Osteocyte (in vitro differentiated cells): ENCODE data around the gene DPEP2. TPM values are rescaled to one million over a fixed set of nuclear protein-coding genes. Genes with fewer than 3 reads are reported as not detected.

Experiments used
- DNase-seq: peaks from one replicate; pipeline ENCODE4 v3.0.0; 2021; ENCODE audit warnings: mixed read lengths; ENCODE audit not compliant: unreplicated experiment; ENCODE audit errors: extremely low spot score
- H3K27ac Mint-ChIP-seq: one replicate; pipeline ENCODE4 v1.8.0; 2021; ENCODE audit warnings: mild to moderate bottlenecking, mixed read lengths; ENCODE audit not compliant: unreplicated experiment
- H3K27me3 Mint-ChIP-seq: one replicate; pipeline ENCODE4 v1.8.0; 2021; ENCODE audit warnings: mixed read lengths; ENCODE audit not compliant: unreplicated experiment
- H3K36me3 Mint-ChIP-seq: one replicate; pipeline ENCODE4 v1.8.0; 2021; ENCODE audit warnings: mixed read lengths; ENCODE audit not compliant: unreplicated experiment
- H3K4me1 Mint-ChIP-seq: one replicate; pipeline ENCODE4 v1.8.0; 2021; ENCODE audit warnings: mixed read lengths; ENCODE audit not compliant: unreplicated experiment
- H3K4me3 Mint-ChIP-seq: one replicate; pipeline ENCODE4 v1.8.0; 2021; ENCODE audit warnings: mild to moderate bottlenecking, moderate library complexity, mixed read lengths; ENCODE audit not compliant: unreplicated experiment
- H3K9me3 Mint-ChIP-seq: one replicate; pipeline ENCODE4 v1.8.0; 2021; ENCODE audit warnings: mixed read lengths; ENCODE audit not compliant: unreplicated experiment
- total RNA-seq: library from RNA; stranded (reverse); gene quantifications from 2 replicates; pipeline ENCODE4 v1.2.1, GENCODE V29; 2021
- TF ChIP-seq, protein P1 (sequence below): fragments of 200-600 bp; sonication (generic); IDR thresholded peaks from 2 replicates; pipeline ENCODE4 v1.5.0; 2021; ENCODE audit warnings: antibody characterized with exemption, mild to moderate bottlenecking, moderate library complexity

Gene DPEP2
- total RNA-seq, 1 donor from 2014 or later, result not detected

GRCh38 chr16:67951485-67951884, 47.8 kb downstream of the DPEP2 start:
- TF ChIP-seq, protein P1, sequence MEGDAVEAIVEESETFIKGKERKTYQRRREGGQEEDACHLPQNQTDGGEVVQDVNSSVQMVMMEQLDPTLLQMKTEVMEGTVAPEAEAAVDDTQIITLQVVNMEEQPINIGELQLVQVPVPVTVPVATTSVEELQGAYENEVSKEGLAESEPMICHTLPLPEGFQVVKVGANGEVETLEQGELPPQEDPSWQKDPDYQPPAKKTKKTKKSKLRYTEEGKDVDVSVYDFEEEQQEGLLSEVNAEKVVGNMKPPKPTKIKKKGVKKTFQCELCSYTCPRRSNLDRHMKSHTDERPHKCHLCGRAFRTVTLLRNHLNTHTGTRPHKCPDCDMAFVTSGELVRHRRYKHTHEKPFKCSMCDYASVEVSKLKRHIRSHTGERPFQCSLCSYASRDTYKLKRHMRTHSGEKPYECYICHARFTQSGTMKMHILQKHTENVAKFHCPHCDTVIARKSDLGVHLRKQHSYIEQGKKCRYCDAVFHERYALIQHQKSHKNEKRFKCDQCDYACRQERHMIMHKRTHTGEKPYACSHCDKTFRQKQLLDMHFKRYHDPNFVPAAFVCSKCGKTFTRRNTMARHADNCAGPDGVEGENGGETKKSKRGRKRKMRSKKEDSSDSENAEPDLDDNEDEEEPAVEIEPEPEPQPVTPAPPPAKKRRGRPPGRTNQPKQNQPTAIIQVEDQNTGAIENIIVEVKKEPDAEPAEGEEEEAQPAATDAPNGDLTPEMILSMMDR, result no peak
- Mint-ChIP-seq H3K36me3 (peaks cover 26% of the 10 kb centered on the region), H3K9me3 (no peaks in the 10 kb centered on the region), H3K27ac (no peak overlapping the region), H3K4me3 (no peak overlapping the region), H3K27me3 (no peaks in the 10 kb centered on the region), H3K4me1 (no peaks in the 10 kb centered on the region)
- DNase-seq, result no peak

DNA sequence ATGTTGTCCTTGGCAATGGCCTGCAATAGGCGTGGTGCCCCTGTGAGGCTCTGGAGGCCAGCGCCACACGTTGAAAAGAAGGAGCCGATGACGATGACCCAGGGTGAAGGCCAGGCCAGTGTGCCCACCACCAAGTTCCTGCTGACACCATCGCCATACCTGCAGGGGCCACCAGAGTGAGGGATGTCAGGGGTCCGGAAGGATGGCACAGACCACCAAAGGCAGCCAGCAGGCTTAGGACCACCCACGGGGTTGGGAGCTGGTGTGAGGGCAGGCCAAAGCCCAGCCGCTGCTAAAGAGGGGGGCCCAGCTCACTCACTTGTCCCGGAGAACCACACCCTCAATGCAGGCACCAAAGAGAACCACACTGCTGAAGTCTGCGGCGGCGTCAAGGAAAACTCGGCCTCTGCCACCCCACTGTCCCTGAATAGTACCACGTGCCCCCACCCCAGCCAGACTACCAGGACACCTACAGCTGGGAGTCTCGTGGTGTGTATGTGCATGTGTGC, 48.9 kb downstream of the DPEP2 start:
- H3K27me3 Mint-ChIP-seq, result no peaks in the 10 kb centered on the region
- H3K27ac Mint-ChIP-seq, result no peak overlapping the region
- no peak overlapping the region for H3K4me3 Mint-ChIP-seq
- TF ChIP-seq, protein P1, result no peak
- peaks cover 26% of the 10 kb centered on the region for H3K36me3 Mint-ChIP-seq
- H3K4me1 Mint-ChIP-seq, result no peaks in the 10 kb centered on the region
- no peaks in the 10 kb centered on the region for H3K9me3 Mint-ChIP-seq
- no peak for DNase-seq

GRCh38 chr16:67949645-67950044, 49.6 kb downstream of the DPEP2 start:
- Mint-ChIP-seq H3K27ac (no peak overlapping the region), H3K36me3 (peaks cover 25% of the 10 kb centered on the region), H3K27me3 (no peaks in the 10 kb centered on the region), H3K4me3 (no peak overlapping the region), H3K9me3 (no peaks in the 10 kb centered on the region), H3K4me1 (no peaks in the 10 kb centered on the region)
- DNase-seq, result no peak
- TF ChIP-seq, protein P1, result no peak

- H3K27me3 Mint-ChIP-seq, result no peaks in the 10 kb centered on the region
- H3K4me1 Mint-ChIP-seq, result peaks cover 3% of the 10 kb centered on the region
- peaks cover 16% of the 10 kb centered on the region for H3K36me3 Mint-ChIP-seq
- H3K4me3 Mint-ChIP-seq, result no peak overlapping the region
- H3K9me3 Mint-ChIP-seq, result no peaks in the 10 kb centered on the region
- H3K27ac Mint-ChIP-seq, result no peak overlapping the region
- DNase-seq, result no peak
- TF ChIP-seq, protein P1, result no peak
Measured at GRCh38 chr16:67948015-67948414, 51.3 kb downstream of the DPEP2 start.

GRCh38 chr16:67946966-67947558, 52.2 kb downstream of the DPEP2 start:
- H3K4me1 Mint-ChIP-seq, result peaks cover 3% of the 10 kb centered on the region

More at GRCh38 chr16:67946966-67947558, 52.2 kb downstream of the DPEP2 start:
- H3K4me3 Mint-ChIP-seq, result no peak overlapping the region
- DNase-seq, result no peak
- H3K27ac Mint-ChIP-seq, result no peak overlapping the region
- peaks cover 17% of the 10 kb centered on the region for H3K36me3 Mint-ChIP-seq
- H3K9me3 Mint-ChIP-seq, result no peaks in the 10 kb centered on the region
- no peaks in the 10 kb centered on the region for H3K27me3 Mint-ChIP-seq
- TF ChIP-seq, protein P1, result no peak
